Mucosa of gallbladder (tissue), 1 donor: ENCODE measurements around the gene F7. TPM values are rescaled to one million over a fixed set of nuclear protein-coding genes. Genes with fewer than 3 reads are reported as not detected.
A peak's percentile ranks its signal among the peaks of the same experiment; 100 is the strongest.
"Not testable (repeated sequence)": the region's sequence is repeated elsewhere in the genome, so short reads cannot be mapped to it uniquely, and the experiment has no call there.

Experiments
- DNase-seq: peaks from one replicate; pipeline ENCODE4 v3.0.0-alpha.2; 2020; ENCODE audit warnings: low spot score
- total RNA-seq: library from RNA; stranded (reverse); gene quantifications from one replicate; pipeline ENCODE4 v1.2.1, GENCODE V29; 2021
- donor health status: DM: no; HTN: no; CAD: no.

F7 gene
- total RNA-seq = 0.26 TPM

DNA sequence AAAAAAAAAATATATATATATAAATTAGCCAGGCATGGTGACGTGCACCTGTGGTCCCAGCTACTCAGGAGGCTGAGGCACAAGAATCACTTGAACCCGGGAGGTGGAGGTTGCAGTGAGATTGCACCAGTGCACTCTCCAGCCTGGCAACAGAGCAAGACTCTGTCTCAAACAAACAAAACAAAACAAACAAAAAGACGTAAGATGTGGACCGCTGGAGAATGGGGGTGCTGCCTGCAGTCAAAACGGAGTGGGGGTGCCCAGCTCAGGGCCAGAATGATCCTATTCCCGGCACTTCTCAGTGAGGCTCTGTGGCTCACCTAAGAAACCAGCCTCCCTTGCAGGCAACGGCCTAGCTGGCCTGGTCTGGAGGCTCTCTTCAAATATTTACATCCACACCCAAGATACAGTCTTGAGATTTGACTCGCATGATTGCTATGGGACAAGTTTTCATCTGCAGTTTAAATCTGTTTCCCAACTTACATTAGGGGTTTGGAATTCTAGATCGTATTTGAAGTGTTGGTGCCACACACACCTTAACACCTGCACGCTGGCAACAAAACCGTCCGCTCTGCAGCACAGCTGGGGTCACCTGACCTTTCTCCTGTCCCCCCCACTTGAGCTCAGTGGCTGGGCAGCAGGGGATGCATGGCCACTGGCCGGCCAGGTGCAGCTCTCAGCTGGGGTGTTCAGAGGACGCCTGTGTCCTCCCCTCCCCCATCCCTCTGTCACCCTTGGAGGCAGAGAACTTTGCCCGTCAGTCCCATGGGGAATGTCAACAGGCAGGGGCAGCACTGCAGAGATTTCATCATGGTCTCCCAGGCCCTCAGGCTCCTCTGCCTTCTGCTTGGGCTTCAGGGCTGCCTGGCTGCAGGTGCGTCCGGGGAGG, at the start of gene F7:
TSS of gene F7 (plus strand) at position 760 of the 889 bp plus-strand sequence. CDS start at position 811, 51 bp downstream.
- DNase-seq = peak; percentile 43

DNA sequence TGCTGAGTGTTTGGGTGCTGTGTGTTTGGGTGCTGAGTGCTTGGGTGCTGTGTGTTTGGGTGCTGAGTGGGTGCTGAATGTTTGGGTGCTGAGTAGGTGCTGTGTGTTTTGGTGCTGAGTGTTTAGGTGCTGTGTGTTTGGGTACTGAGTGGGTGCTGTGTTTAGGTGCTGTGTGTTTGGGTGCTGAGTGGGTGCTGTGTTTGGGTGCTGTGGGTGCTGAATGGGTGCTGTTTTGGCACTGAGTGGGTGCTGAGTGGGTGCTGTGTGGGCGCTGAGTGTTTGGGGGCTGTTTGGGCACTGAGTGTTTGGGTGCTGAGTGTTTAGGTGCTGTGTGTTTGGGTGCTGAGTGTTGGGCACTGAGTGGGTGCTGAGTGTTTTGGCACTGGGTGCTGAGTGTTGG, 48.5 kb upstream of the F7 start:
- no peak for DNase-seq

DNA sequence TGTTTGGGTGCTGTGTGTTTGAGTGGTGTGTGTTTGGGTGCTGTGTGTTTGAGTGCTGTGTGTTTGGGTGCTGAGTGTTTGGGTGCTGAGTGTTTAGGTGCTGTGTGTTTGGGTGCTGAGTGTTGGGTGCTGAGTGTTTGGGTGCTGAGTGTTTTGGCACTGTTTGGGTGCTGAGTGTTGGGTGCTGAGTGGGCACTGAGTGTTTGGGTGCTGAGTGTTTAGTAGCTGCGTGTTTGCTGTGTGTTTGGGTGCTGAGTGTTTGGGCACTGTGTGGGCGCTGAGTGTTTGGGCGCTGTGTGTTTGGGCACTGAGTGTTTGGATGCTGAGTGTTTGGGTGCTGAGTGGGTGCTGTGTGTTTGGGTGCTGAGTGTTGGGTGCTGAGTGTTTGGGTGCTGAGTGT, 48.0 kb upstream of the F7 start:
- DNase-seq = not testable (repeated sequence)

DNA sequence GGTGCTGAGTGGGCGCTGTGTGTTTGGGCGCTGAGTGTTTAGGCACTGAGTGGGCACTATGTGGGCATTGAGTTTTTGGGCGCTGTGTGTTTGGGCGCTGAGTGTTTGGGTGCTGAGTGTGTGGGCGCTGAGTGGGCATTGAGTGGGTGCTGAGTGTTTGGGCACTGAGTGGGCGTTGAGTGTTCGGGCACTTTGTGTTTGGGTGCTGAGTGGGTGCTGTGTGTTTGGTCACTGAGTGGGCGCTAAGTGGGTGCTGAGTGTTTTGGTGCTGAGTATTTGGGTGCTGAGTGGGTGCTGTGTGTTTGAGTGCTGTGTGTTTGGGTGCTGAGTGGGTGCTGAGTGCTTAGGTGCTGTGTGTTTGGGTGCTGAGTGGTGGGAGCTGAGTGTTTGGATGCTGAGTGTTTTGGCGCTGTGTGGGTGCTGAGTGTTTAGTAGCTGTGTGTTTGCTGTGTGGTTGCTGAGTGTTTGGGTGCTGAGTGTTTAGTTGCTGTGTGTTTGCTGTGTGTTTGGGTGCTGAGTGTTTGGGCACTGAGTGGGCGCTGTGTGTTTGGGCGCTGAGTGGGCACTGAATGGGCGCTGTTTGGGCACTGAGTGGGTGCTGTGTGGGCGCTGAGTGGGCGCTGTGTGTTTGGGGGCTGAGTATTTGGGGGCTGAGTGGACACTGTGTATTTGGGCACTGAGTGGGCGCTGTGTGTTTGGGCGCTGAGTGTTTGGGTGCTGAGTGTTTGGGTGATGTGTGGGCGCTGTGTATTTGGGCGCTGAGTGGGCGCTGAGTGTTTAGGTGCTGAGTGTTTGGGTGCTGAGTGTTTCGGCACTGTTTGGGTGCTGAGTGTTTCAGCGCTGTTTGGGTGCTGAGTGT, 47.2 kb upstream of the F7 start:
- no peak for DNase-seq

DNA sequence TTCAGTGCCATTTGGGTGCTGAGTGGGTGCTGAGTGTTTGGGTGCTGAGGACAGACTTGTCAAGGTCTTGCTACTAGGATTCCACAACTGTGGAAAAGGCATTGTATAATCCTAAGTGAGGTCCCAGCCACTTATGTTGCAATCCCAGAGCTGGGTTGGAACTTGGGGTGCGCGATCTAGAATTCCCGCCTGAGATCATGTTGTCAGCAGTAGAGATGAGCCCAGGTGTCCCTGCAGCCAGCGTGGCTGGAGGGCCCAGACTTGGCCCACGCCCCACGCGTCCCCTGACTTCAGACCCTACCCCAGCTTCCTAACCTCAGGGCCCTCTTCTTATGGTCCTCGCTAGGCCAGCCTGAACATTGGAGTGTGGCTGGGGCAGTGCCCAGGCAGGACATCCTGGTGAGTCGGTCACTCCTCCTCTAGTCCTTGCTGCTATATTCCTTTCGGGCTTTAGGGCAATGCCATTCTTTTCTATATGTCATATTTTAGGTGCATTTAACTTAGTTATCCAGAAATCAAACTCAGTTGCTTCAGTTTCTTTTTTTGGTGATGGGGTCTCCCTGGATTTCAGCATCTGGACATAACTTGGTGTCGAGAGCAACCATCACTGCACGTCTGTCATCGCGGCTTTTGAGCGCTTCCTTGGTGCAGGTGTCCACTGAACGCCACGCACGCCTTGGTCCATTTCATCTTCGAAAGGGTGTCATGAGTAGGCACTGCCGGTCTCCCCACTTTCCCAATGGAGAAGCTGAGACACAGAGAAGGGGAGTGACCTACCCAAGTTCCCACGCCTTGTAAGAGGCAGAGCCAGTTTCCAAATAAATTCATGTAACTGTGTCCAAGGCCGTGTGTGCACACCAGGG, 46.4 kb upstream of the F7 start:
- DNase-seq = no peak

DNA sequence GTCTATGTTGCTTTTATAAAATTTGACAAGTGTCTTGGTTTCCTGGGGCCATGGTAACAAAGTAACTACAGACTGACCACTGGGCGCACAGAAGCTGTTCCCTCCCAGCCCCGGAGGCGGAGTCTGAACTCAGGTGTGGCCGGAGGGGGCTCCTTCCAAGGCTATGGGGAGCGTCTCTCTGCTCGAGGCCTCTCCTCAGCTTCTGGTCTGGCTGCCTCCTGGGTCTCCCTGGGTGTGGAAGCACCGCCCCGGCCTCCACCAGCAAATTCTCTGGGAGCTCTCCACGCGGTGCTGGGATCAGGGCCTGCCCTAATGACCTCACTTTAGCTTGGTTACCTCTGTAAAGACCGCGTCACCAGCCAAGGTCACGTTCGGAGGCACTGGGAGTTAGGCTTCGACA, 45.7 kb upstream of the F7 start:
- DNase-seq = no peak

DNA sequence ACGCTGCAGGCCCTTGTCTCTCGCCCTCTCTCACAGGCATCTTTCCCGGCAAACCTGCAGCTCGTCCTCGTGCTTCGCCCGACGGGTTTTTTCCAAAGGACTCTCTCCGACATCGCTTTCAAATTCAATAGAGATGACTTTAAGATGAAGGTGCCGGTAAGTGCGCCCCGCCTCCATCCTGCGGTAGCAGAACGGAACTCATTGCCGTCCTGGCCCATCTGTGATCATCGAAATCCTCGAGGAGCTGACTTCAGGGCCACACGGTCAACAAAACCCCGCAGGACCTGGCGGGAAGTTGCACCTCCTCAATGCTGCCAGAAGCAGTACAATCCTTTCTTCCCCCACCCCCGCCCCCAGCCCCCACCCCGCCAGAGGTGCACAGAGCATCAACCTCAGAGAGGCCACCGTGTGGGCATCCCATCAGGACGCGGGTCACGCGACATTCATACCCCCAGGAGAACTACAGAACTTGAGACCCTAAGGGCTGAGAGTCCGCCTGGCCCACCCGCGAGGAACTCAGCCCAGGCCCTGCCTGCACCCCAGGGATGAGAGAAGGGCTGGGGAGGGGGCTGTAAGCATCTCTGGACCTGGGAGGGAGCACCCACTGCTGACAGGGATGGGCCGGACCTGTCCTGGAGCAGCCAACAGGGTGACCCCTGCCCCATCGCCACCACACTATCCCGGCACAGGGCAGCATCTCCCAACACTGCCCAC, 44.9 kb upstream of the F7 start:
- no peak for DNase-seq

DNA sequence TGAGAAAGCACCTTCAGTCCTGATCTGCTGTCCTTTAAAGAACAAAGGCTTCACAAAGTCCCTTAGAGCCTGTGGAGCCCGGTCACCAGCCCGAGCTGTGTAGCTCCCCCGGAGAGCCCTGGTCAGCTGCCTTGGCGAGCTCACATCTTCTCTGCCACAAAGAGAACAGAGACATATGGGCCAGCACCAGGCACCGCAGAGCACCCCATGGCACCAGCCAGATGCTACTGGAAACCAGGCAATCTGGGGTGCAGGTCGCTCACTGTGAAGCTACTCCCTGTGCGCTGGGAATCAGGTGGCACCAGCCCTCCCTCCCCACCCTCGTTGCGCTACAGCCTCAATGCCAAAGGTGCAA, 44.3 kb upstream of the F7 start:
- DNase-seq = no peak

DNA sequence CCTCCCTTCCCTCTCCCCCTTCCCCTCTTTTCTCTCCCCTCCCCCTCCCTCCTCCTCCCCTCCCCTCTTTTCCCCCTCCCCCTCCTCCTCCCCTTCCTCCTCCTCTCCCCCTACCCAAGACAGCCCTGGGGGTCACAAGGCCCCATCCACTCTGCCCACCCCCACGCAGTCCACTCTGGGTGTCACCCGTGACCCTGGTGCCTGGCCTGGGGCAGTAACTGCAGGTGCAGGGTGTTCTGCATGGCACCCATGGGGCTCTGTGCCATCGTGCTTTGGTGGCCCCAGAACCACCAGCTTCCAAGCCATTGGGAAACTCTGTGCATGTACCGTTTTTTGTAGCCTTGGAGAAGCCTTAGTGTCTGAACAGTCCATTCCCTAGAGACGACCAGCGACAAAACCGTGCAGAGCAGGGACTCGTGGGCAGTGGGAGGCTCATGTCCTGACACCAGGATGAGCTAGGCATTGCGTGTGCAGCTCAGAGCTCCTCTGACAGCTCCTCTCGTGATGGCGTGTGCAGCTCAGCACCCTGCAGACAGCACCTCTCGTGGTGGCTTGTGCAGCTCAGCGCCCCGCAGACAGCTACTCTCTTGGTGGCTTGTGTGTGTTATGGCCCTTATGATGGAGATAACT, 43.7 kb upstream of the F7 start:
- DNase-seq = no peak

DNA sequence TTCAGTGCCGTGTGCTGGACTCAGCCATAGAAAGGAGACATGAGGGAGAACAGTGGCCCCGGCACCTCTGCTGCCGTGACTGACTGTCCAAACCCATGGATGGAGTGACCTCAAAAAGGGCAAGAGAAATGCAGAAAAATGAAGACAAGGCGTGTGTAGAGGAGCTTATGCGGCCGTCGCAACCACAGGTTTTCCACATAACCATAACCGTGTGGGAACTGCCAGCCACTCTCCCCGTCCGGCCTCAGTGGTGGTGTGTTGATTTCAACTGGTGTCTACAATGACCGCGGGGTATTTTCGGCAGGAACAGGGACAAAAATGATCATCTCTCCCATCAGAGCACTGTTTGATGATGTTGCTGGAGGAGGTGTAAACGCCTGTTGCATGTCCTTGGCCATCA, 42.9 kb upstream of the F7 start:
- no peak for DNase-seq

DNA sequence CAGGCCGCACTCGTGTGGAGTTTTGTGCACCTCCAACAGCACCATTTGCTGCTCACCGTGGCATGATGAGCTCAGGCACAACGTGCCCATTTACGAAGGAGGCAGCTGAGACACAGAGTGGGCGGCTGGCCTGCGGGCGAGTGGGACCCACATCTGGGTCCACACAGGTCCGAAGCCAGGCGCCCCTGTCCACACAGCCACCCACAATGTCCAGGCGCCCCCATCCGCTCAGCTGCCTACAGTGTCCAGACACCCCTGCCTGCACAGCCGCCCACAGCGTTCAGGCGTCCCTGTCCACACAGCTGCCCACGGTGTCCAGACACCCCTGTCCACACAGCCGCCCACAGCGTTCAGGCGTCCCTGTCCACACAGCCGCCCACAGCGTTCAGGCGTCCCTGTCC, 42.5 kb upstream of the F7 start:
- no peak for DNase-seq

DNA sequence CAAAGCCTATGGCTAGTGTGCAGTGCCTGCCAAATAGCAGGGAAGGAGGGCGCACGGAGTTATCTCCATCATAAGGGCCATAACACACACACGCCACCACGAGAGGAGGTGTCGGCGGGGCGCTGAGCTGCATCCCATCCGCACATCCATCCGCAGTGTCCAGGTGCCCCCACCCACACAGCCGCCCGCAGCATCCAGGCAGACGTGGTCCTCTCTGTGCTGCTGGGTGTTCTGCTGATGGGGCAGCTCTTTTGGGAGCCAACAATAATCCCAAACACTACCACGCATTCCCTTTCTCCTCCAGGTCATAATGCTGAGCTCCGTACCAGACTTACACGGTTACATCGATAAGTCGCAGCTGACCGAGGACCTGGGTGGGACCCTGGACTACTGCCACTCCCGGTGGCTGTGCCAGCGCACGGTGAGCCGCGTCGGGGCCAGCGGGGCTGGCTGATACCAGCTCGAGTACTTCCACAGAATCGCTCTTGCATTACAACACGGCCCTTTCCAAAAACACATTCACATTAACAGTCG, 41.5 kb upstream of the F7 start:
- no peak for DNase-seq

DNA sequence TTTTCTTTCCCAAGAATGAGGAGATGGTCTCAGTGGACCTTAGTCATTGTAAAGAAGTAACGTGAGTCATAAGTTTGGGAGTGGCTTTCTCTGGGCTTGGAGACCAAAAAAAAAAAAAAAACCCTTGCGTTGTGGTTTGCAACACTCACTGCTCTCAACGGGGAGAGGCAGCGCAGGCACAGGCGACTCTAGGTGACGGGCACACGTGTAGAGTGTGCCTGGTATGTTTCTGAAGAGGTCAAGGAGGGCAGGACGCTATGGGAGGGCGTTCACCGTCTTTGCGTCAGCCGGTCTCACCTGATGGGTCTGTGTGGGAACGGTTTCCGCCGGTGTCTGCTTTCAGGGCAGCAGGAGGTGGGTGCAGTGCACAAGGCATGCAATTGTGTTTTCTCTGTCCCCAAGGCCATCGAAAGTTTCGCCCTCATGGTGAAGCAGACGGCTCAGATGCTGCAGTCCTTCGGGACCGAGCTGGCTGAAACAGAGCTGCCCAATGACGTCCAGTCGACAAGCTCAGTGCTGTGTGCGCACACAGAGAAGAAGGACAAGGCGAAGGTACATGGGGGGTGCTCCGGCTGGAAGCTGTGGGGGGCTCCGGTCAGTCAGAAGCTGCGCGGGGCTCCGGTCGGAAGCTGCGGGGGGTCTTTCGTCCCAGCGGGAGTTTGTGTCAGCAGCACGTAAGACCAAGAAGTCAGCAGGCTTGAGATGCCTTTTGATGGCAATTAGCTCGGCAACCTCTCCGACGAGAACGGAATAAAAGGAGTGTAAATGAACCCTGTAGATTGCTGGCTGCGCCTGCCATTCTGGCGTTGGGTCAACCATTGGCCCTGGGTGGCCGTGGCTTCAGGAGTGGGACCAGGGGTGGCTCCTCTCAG, 40.8 kb upstream of the F7 start:
- DNase-seq = no peak

DNA sequence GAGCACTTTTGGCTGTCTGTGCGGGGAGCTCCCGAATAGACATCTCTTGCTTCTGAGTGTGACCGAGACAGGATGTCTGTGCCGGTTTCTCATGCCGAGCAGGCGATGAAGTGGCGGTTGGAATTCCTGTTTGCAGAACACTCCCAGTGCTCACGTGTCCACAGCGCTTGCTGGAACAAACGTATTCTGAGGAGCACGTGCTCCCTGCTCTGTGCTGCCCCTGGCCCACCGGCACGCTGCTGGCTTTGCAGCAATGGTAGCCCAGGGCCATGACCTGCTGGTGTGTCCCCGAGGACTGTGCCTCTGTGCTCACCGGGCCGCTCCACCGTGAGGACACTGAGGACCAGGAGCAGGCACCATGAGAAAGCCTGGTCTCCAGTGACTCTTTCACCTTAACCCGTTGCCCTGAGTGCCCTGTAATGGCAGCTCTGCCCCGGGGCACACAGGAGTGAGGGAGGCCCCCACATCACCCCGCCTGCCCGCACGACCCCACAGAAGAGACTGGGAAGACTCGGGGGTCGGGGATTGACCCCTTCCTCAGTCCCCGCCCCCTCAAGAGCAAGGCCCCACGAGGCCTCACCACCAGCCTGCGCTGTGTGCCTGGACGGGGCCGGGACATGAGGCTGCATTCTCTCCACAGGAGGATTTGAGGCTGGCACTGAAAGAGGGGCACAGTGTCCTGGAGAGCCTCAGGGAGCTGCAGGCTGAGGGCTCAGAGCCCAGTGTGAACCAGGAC, 40.0 kb upstream of the F7 start:
- DNase-seq = no peak

DNA sequence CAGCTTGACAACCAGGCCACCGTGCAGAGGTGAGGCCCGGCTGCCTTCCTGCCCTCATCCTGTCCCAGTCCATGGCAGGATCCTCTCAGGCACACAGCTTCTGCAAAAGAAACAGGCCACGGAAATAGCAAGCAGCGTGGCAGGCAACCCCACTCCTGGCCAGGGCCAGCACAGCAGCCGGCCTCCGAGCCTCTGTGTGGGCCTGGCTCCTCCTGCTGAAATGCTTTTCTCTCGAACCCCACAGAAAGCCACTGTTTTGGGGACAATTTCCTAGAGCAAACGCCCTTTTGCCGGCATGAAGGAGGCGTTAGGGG, 39.5 kb upstream of the F7 start:
- no peak for DNase-seq

DNA sequence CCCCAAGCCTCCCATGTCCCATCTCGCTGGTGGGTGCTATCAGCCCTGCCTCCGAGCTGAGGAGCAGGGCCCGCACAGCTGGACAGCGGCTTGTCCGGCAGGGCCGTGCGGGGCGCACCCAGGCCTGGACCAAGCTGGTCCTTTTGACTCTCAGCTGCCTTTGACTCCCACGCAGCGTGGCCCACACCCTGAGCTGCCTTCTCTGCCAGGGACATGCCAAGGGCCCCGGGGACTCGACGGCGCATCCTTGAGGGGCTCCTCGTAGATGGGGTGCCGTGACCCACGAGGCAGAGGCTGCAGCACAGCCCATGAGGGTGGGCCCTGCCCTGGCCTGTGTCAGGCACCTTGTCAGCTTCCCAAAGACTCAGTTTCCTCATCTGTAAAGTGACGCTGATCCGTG, 38.8 kb upstream of the F7 start:
- no peak for DNase-seq

DNA sequence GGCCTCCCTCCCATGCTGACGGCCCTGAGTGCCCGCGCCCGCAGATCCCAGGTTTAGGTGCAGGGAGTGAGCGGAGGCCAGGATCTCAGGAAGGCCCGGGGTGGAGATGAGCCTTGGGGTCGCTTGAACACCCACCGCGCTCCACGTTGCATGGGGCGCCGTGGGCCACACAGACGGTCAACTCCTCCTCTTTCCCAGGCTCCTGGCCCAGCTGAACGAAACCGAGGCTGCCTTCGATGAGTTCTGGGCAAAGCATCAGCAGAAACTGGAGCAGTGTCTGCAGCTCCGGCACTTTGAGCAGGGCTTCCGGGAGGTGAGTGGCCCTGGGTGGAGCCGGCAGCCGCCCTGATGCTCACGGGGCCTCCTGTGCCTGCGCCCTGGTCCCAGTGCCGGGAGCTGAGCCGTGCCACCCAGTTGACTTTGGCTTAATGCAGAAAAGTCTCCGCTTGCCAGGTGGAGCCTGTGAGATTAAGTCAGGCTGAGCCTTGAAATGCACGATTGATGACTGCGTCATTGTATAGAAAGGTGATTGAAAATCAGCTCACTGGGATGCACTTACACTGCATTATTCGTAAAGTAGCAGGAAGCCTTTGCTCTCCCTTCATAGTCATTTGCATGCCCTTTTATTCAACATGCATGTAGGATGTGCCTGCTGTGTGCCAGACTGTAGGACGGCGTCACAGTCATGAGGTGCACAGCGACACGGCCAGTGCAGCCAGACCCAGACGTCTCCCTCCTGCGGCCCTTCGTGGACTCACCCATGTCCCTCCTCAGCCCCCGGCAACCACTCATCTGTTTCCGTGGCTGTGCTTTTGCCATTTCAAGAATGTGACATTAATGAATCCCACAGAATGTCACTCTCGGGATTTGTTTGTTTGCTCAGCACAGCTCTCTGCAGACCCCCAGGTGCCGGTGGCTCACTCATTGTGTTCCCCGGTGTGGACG, 35.5 kb upstream of the F7 start:
- no peak for DNase-seq

DNA sequence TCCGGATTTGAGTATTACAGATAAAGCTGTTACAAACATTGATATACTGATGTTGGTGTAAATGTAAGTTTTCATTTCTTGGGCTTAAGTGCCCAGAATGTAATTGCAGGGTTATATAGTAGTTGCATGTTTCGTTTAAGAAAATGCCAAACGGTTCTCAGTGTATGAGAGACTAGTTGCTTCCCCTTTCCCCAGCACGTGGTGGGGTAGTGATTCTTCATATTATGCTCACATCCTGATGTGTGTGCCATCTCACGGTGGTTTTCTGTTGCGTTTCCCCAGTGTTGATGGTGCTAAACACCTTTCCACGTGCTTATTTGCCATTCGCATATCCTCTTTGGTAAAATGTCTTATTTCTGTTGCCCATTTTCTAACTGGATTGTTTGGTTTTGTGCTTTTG, 34.7 kb upstream of the F7 start:
- DNase-seq = no peak
